ENCODE data around the gene ANKRD11.
A peak's percentile ranks its signal among the peaks of the same experiment; 100 is the strongest.
"Not testable (repeated sequence)": the region's sequence is repeated elsewhere in the genome, so short reads cannot be mapped to it uniquely, and the experiment has no call there.

The ANKRD11 gene

DNA sequence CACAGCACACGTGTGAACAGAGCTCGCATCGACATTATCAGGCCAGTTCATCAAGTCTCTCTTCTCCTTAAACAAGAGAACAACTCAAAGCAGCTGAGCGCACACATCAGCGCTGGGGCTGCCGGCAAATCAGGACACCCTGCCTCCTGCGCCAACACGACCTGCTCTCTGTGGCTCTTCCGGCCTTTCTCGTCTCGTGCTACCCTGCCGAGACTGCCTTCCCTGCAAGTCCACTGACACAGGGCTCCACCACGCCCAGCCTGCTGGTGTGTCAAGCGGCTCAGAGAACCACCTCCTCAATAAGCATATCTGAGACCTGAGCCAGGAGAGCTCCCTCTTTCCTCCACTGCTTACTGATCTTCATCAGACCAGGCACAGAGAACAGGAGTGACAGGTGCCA, 176.0 kb downstream of the ANKRD11 start:
- peak in 1 of 14 donors; percentile 47 for DNase-seq

DNA sequence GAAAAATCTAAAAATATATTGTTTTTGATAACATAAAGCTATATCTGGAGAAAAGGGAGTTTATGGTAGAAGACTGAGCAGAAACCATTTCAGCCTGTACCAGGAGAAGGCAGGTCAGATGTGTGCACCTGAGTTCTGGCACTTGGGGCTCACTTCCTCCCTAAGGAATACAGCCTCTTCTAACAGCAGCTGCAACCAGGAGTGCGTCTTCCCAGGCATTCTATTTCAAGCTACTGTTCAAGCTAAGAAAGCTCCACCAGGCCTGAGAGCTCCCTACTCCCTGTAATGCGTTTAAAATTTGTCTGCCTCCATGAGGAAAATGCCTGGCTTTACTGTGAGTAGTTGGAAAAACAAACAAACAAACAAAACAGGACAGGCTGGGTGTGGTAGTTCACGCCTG, 176.8 kb downstream of the ANKRD11 start:
- no peak for DNase-seq

DNA sequence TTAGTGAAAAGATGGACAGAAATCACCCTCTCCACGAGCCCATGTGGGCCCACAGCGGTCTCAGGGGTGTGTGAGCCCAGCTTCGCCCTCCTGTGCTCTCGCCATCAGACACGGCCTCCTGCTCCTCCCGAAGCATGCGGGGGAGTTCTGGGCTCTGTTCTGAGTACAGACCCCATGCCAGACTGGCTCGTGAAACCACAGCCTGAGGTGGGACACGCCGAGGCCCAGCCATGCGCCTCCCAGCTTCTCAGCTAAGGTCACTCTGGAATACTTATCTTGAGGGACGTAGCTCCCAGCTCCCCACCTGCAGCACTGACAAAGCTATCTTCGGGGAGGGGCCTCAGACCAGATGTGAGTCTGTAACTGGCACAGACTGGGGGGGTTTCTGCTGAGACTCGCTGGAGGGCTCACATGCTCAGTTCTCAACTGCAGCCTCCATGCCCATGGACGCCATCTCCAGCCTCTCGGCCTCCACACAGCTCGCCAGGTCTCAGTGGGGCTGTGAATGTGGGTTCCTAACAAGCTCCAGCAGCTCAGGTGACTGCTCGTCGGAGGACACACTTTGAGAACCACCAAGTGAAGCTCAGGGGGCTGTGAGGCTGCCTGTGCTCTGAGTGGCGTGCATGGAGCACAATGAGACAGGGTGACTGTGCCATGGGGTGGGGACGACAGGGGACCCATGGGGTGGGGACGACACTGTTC, 177.6 kb downstream of the ANKRD11 start:
- DNase-seq, result no peak

DNA sequence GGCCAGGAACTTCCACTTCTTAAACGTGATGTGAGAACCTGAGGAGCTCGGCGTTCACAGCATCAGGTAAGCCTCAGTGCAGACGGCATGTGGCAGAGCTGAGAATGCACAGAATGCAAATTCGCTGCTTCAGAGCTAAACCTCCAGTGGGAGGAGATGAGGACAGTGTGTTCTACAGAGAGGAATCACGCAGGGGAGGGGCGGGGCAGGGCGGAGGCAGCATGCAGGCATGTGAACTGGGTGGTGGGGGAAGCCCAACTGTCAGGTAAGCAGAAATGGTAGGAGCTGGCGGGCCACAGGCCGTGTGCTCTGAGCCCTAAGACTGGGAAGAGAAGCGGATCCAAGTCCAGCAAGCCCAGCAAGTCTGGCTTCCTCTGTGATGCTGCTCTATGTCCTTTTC, 178.2 kb downstream of the ANKRD11 start:
- DNase-seq, result no peak

DNA sequence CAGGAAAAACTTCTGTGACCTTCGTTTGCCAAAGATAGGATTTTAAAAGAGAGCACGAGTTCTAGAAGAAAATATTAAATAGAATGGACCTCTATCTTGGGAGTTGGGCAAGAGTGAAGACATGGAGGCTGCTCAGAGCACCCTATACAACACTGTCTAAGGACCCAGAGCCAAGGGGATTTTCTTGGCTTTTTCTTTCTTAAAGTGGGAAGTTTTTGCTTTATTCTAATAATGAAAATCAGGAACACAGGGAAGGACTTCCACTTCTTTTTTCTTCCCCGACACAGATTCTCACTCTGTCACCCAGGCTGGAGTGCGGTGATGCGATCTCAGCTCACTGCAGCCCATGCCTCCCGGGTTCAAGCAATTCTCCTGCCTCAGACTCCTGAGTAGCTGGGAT, 178.7 kb downstream of the ANKRD11 start:
- no peak for DNase-seq

DNA sequence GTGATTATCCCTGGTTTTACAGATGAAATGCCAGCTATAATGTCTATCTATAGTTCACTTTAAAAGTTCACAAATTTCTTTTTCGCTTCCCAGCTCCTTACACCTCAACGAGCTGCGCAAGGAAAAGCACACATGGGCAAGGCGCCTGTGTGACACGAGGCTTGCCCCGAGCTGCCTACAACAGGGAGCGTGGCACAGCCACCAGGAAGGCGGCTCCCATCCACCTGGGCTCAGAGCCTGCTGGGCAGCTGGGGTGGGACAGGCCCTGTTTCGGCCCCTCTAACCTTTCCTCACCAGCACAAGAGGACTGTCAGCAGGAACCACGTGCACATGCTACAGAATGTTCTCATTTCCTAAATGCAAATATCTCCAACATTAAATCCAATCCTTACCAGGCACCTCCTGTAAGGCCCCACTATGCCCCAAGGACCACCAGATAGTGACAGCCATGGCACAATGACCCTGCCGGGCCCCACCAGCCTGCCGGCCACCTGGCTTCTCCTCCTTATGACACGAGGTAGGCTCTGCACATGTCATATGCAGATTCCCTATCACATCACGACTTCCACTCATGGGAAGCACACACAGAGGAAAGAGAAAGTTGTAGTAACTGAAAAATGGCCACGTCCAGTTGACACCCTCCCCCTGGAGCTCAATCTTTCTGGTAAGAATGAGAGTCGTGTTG, 180.8 kb downstream of the ANKRD11 start:
- no peak for DNase-seq

DNA sequence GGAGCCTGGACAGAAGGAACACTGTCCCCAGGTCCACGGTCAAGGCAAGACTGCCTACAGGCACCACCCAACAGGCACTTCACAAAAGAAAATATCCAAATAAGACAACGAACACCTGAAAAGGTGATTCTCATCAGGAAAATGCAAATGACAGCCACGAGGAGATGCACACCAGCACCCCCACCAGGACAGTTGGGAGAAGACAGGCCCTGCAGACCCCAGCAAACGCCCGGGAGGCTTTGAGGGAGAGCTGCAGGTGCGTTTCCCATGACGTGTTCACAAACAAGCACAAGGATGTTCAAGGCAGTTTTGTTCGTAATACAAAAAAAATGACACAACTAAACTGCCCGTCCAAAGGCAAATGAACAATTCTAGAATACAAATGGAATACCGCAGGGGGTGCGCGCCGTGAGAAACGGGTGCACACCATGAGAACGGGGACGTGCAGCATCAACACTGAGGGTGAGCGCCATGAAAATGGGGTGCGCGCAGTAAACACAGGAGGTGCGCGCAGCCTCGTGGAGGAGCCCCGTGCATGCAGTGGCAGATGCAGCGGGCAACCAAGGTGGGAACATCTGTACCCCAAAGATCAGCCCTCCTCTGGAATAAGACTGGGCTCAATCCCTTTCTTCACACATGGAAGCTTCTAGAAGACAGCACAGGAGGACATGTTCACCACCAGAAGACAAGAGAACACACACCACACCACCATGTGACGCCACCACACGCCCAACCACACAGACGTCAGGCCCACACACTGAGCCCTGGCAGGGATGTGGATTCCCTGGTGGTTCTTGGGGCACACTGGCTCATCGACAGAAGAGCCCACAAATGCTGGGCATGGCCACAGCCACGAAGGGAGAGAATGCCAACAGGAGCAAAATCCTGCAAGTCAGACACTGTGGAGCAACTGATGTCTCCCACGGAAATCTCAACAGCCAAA, 181.7 kb downstream of the ANKRD11 start:
- DNase-seq, result no peak

DNA sequence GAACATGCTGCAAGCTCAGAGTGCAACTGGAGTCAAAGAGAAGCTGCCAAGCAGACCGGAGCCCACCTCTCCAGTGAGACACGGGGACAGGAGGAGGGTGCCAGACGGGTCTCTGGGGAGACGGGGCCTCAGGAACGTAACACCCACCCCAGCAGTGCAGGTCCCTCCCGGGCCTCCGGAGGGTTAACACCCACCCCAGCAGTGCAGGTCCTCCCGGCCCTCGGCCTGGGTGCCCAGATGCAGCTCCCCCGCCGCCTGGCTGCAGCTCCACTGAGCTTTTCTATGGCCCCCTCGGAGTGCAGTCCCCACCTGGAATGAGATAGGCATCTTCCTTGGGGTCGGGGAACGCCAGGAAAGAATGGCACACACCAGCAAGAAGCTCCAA, 182.9 kb downstream of the ANKRD11 start:
- no peak for DNase-seq

DNA sequence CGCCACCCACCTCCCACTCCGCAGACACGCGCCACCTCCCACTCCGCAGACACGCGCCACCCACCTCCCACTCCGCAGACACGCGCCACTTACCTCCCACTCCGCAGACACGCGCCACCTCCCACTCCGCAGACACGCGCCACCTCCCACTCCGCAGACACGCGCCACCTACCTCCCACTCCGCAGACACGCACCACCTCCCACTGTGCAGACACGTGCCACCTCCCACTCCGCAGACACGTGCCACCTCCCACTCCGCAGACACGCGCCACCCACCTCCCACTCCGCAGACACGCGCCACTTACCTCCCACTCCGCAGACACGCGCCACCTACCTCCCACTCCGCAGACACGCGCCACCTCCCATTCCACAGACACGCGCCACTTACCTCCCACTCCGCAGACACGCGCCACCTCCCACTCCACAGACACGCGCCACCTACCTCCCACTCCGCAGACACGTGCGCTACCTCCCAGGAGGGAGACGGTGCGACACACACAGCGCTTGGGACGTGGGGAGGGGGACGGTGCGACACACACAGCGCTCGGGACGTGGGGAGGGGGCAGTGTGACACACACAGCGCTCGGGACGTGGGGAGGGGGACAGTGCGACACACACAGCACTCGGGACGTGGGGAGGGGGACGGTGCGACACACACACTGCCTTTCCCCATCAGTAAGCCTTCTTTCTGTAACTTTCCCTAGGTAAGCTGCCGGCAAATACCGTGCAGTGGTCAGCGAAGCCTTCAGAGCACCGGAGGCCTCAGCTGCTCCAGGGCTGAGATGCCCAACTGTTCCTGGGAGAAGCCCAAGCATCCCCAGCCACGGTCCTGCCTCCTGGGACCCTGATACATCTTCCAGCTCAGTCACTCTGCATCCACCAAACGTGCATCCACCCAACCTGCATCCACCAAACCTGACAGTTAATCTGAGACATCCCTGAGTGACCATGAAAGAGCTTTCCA, 183.6 kb downstream of the ANKRD11 start:
- DNase-seq, result not testable (repeated sequence)

DNA sequence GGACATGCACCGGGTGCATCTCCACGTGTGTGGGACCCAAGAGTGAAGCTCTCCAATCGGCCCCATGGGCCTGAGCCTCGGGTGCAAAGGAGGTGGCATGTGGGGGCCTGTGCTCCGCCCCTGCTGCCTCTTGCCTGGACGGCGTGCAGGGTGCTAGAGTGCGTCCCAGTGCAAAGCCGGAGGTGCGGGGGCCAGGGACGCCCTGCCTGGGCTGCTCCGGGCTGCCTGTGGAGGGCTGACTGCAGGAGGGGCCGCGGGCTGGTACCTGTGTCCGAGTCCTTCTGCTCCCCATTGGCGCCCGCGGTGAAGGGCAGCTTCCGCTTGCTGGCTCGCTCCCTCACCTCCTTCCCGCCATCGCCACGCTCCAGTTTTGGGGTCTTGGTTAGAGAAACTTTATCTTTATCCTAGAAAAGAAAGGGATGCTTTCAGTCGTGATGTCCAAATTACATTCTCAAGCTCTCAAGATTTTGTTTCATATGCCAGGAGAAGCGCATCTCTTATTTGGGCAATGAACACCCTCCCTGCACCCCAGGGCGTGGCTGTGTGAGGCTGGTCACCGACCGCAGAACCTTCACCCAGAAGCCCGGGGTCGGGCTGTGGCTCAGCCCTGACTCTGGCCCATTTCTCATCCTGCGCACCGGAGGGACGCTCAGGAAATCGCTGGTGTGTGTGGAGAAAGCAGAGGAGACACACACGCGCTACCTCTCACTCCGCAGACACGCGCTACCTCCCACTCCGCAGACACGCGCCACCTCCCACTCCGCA, 185.2 kb downstream of the ANKRD11 start:
- no peak for DNase-seq

DNA sequence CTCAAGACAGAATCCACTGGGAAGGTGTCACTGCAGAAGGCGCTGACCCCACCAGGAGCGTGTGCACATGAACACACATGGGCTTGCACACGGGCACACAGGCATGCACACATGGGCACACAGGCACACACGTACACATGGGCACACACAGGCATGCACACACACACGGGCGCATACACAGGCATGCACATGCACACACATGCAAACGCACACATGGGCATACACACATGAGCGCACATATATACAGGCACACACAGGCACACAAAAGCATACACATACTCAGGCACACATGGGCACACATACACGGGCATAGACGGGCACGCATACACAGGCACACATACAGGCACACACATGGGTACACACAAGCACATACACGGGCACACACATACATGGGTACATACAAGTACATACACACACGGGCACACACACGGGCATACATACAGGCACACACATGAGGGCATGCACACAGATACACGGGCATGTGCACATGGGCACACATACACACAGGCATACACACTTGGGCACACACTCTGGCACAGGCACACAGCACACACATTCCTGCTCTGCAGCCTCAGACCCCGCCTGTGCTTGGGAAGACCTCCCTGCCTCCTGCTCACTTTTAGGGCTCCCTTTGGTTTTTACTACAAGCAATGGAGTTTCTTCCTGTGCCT, 186.0 kb downstream of the ANKRD11 start:
- DNase-seq, result no peak

DNA sequence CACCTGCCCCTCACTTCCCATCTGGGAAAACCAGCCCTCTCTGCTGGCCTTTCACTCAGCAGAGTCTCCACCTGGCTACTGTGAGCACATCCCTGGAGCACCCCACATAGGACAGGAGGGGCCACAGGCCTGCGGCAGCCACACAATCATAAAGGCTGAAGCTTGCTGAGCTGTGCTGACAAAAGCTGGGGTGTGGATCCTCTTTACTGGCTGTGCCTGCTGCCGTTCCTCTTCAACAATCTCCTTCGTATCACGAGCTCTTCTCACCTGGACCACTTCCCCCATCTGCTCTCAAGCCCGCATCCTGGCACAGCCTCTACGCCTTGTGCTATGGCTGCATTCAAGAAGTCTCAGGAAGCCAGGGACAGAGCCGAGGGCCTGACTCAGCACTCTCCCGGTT, 186.7 kb downstream of the ANKRD11 start:
- peak in 1 of 14 donors; percentile 82 for DNase-seq

DNA sequence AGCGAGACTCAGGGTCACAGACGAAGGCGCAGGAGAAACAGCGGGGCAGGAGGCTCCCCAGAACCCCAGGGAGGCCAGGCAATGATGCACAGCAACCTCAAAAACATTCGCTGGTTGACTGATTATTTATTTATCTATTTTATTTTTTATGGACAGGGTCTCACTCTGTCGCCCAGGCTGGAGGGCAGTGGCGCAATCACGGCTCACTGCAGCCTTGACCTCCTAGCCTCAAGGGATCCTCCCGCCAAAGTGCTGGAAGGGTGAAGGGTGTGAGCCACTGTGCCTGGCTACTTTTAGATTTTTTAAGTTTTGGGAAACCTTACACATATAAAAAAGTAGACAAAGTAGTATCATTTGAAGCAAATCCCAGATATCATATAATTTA, 189.4 kb downstream of the ANKRD11 start:
- DNase-seq, result no peak

DNA sequence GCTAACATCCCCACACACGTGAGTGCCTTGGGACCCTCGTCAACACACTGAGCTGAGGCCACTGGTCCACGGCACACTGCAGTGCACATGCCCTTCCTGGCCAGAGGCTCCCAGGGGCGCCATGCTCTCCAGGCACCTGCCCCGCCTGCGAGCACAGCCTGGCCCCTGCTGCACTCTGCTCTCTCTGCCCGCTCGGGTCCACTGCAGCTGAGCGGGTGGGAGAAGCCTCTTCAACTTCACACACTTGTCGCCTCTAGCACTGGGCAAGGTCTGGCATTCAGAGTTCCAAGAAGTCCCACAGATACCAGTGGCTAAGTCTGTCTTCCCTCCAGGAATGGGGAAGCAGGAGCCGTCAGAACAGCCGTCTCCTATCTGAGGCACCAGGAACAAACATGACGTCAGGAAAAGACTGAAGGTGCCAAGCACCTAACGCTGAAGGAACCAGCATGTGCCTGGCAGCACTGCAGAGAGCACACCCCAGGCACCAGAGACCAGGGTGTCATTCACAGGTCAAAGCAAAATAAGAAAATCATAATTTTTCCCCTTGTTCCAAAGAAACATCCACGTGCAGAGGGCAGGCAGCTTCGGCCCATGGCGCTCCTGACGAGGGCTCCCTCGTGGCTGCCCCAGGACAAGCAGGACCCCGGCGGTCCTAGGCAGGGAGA, 189.9 kb downstream of the ANKRD11 start:
- DNase-seq, result peak in 1 of 14 donors; percentile 52

DNA sequence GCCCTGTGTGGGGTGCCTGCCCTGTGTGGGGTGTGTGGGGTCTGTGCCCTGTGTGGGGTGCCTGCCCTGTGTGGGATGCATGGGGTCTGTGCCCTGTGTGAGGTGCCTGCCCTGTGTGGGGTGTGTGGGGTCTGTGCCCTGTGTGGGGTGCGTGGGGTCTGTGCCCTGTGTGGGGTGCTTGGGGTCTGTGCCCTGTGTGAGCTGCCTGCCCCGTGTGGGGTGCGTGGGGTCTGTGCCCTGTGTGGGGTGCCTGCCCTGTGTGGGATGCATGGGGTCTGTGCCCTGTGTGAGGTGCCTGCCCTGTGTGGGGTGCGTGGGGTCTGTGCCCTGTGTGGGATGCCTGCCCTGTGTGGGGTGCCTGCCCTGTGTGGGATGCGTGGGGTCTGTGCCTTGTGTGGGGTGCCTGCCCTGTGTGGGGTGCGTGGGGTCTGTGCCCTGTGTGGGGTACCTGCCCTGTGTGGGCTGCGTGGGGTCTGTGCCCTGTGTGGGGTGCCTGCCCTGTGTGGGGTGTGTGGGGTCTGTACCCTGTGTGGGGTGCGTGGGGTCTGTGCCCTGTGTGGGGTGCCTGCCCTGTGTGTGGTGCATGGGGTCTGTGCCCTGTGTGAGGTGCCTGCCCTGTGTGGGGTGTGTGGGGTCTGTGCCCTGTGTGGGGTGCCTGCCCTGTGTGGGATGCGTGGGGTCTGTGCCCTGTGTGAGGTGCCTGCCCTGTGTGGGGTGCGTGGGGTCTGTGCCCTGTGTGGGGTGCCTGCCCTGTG, 190.8 kb downstream of the ANKRD11 start:
- DNase-seq, result not testable (repeated sequence)

DNA sequence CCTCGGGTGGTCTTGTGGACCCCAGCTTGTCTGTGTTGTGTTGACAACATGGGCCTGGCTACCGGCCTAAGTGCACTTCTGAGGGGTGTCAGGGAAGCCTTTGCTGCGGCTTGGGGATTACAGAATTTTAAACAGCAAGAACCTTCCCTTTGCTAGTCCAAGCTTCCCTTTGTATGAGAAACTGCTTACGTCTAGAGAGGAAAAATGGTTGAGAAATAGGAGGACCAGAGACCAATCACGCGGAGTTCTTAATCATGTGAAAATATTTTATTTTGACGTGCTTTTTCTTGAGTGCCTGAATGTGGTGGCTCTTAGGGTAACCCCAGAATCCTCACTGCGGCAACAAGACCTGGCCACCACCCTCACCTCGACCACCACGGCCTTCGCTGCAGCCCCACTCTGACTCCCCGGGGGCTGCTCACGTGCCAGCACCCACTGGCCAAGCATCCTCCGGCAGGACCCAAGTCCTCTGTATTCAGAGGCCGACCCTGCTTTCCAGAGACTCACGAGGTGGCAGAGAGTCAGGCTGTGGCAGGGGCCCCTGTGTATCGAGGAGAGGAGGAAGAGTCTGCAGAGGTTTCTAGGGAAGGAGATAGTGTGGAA, 191.6 kb downstream of the ANKRD11 start:
- DNase-seq, result no peak

DNA sequence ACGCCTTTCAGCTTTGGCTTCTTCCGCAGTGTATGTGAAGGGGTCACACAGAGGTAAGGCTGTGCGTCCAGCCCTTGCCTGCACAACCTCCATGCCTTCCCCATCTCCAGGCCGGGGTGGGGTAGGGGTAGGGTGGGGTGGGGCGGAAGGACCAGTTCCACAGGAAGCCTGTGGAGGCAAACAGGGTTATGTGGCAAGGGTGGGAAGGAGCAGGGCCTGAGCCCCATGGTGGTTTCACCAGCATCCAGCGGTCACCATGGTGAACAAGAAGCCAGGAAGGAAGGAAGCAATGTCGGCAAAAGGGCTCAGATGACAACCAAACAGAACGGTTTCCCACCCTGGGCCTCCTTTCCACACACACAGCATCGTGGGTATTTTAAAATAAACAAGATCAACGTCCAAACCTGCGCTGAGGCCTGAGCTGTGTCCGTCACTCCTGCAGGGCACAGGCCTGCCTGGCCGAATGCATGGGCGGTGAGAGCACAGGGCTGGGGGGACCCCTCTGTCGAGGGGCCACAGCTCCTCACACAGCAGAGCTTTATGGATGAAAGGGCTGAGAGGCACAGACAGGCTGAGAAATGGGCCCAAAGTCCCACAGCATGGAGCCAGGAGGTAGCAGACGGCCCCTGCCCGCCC, 192.3 kb downstream of the ANKRD11 start:
- no peak for DNase-seq

DNA sequence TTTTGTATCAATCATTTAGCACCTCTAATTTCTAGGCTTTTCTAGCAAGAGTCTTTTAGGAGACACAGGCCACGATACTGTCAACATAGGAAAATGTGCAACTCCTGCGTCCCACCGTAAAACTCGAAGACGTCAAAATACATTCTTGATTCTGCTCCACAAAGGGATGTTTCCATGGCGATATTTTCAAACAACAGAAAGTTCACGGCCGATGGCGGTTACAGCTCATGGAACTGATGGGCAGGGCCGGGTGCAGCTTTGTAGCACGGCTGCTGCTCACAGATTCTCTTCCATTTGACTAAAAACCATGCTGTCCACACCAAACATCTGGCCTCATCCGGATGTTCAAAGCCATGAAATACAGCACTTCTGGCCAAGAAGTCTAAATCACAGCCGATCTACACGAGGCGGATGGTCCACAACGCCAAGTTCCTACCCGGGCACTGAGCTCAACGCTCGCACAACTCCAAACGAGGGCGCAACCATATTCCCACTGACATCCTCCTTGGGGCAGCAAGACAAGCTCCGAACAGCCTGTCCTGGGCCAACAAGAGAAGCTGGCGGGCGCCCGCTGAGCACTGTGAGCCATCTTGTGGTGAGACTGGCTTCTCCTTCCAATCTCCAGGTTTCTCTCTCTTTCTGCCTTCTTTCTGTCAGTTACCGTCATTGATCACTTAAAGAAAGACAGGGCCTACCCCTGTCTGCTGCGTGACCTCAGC, 193.0 kb downstream of the ANKRD11 start:
- DNase-seq, result no peak

All from C1 segment of cervical spinal cord (tissue), 14 donors.